Mucosa of descending colon (tissue), 3 donors: ENCODE measurements around the gene TSPAN7. TPM values are rescaled to one million over a fixed set of nuclear protein-coding genes. Genes with fewer than 3 reads are reported as not detected.
A peak's percentile ranks its signal among the peaks of the same experiment; 100 is the strongest.

Experiments used
- ATAC-seq: fragments of 200-7000 bp; cut with Tn5 transposase; one replicate; pipeline ENCODE4 v1.9.1; 2020; ENCODE audit warnings: mild to moderate bottlenecking, moderate library complexity
- DNase-seq, 3 donors: peaks; one replicate each; pipeline ENCODE4 v3.0.0-alpha.2; 2020
- H3K36me3 ChIP-seq: fragments of 200-600 bp; one replicate; pipeline ENCODE4 v1.8.0; 2021; ENCODE audit warnings: low read depth, mild to moderate bottlenecking
- H3K4me1 ChIP-seq: fragments of 200-600 bp; one replicate; pipeline ENCODE4 v1.8.0; 2021; ENCODE audit warnings: low read depth, mild to moderate bottlenecking
- H3K4me3 ChIP-seq: fragments of 200-600 bp; one replicate; pipeline ENCODE4 v1.8.0; 2021; ENCODE audit warnings: mild to moderate bottlenecking
- H3K9me3 ChIP-seq: fragments of 200-600 bp; one replicate; pipeline ENCODE4 v1.8.0; 2021; ENCODE audit warnings: mild to moderate bottlenecking
- CTCF ChIP-seq: fragments of 200-600 bp; IDR thresholded peaks from one replicate; pipeline ENCODE4 v1.8.0; 2022; ENCODE audit warnings: antibody characterized with exemption, mild to moderate bottlenecking
- intact Hi-C, 2 donors: fragments of 100-400 bp; cut with DNase I in 1 of 2; cut with micrococcal nuclease in 1 of 2; formaldehyde crosslinking; loops; one replicate each; pipeline versions ENCODE4 v1.11.0 to v1.11.1; 2022; cut with DNase I, micrococcal nuclease
- long read RNA-seq, 2 donors: library from polyadenylated mRNA; unstranded; transcript quantifications; one replicate each; pipeline ENCODE4 v2.0.0, GENCODE V29; 2019 to 2021
- total RNA-seq, 3 donors: library from RNA; stranded (reverse); fragmentation: NEBNext Ultra II Directional in 2 of 3; extraction: Animal tissue kit (Norgen Biotek cat#: 25700) in 2 of 3; gene quantifications; one replicate each; pipeline versions ENCODE4 v1.2.1 to v1.2.4, GENCODE V29; 2021 to 2023
- donor health status: DM: no; HTN: no; CAD: no; lungs with moderate emphysema.
- donor health status: DM: no; HTN: no; CAD: no.
- donor health status: DM: no; HTN: yes; CAD: no.

Gene TSPAN7
- 100 to 1,000 TPM in 2 of 3 donors, 10 to 100 TPM in 1; 61.4 to 138 (median 104) TPM for total RNA-seq
- long read RNA-seq, donor 1, transcript TSPAN7-202 (8 exons, 1,909 nt), result major isoform, 46 of 48 reads
- long read RNA-seq, donor 1, partial matches to known transcripts, result 1 of 48 reads
- long read RNA-seq, donor 1, other reads (novel, unspliced or antisense), result 1 of 48 reads
- long read RNA-seq, donor 2, transcript TSPAN7-202 (8 exons, 1,909 nt), result major isoform, 74 of 89 reads
- long read RNA-seq, donor 2, transcript TSPAN7-203 (7 exons, 1,683 nt), result minor isoform, 8 of 89 reads
- long read RNA-seq, donor 2, partial matches to known transcripts, result 4 of 89 reads
- long read RNA-seq, donor 2, other reads (novel, unspliced or antisense), result 3 of 89 reads

GRCh38 chrX:38561126-38561868 lies at the start of gene TSPAN7:
Gene TSPAN7, plus strand, starts transcription at chrX:38561542. Its CDS starts 5 bp downstream, at chrX:38561547.
- H3K9me3 ChIP-seq, result no peaks in the 10 kb centered on the region
- DNase-seq (peak; percentile 86 to 89 (median 88)), ATAC-seq (peak; percentile 88)
- H3K36me3 ChIP-seq, result no peaks in the 10 kb centered on the region
- no peaks in the 10 kb centered on the region for H3K4me1 ChIP-seq
- intact Hi-C loops, result no loop called here
- TF ChIP-seq CTCF, result no peak
- H3K4me3 ChIP-seq, result peak within 1 kb of the TSS; percentile 30

GRCh38 chrX:38513112-38513742 lies 48.1 kb upstream of the TSPAN7 start:
- no peak for TF ChIP-seq CTCF
- intact Hi-C loops, result no loop called here
- Histone ChIP-seq H3K4me1 (no peaks in the 10 kb centered on the region), H3K4me3 (no peak overlapping the region), H3K9me3 (no peaks in the 10 kb centered on the region), H3K36me3 (no peaks in the 10 kb centered on the region)
- DNase-seq (no peak), ATAC-seq (peak; percentile 50)

GRCh38 chrX:38514016-38514854 lies 47.1 kb upstream of the TSPAN7 start:
- intact Hi-C loops, result no loop called here
- no peak overlapping the region for H3K4me3 ChIP-seq
- H3K36me3 ChIP-seq, result no peaks in the 10 kb centered on the region
- no peaks in the 10 kb centered on the region for H3K4me1 ChIP-seq
- TF ChIP-seq CTCF, result no peak
- no peaks in the 10 kb centered on the region for H3K9me3 ChIP-seq
- no peak for ATAC-seq
- no peak for DNase-seq

GRCh38 chrX:38515291-38515690 lies 46.1 kb upstream of the TSPAN7 start:
- Histone ChIP-seq H3K36me3 (no peaks in the 10 kb centered on the region), H3K4me3 (no peak overlapping the region), H3K4me1 (no peaks in the 10 kb centered on the region), H3K9me3 (no peaks in the 10 kb centered on the region)
- intact Hi-C loops, result no loop called here
- DNase-seq, result no peak
- no peak for ATAC-seq
- no peak for TF ChIP-seq CTCF

- Histone ChIP-seq H3K9me3 (no peaks in the 10 kb centered on the region), H3K36me3 (no peaks in the 10 kb centered on the region), H3K4me3 (no peak overlapping the region), H3K4me1 (no peaks in the 10 kb centered on the region)
- intact Hi-C loops, result no loop called here
- ATAC-seq, result no peak
- no peak for DNase-seq
- TF ChIP-seq CTCF, result no peak
Measured at GRCh38 chrX:38516196-38516774, 45.1 kb upstream of the TSPAN7 start.
